GM18526 (cell line): ENCODE data around the gene SEPSECS.

Experiments
- POLR2A ChIP-seq: IDR thresholded peaks from 3 replicates; pipeline ENCODE4 v1.6.1; 2011; ENCODE audit not compliant: insufficient read length; ENCODE audit errors: extremely low read depth

Gene SEPSECS

DNA sequence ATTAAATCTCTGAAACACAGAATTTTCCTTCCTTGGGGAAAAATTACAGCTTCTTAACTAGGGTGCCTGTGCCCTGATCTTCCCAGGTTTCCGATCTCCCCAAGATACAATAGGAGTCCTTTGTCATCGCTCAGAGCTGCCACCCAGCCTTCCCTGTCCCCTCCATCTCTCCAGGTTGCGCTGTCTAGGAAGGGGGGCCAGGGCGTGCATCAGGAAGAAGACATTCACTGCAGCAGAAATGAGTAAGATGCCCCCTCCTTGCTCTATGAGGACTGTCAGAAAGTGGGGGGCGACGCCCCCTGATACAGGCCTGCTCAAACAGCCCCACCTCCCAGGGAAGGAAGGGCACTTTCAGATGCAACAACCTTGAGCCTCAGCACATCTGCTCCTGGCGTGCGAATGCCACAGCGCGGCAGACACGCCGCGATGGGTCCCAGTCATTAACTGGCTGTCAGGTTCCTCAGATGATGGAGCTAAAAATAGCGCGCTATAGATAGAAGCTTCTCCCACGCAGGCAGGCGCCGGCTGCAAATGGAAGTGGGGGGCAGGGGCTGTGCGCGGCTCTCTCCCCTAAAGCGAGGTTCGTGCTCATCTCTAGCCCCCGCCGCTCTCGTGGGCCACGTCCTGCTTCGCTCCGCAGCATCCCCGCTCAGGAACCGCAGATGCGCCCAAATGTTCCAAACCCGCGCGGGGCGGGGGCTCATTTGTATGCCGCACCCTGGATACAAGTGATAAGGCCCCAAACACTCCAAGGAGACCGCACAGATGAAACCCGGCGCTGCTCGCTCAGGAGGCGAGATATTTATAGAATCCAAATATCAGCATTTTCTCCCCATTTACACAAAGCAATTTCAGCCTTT lies 71.9 kb downstream of the SEPSECS start:
- TF ChIP-seq POLR2A: no peak

DNA sequence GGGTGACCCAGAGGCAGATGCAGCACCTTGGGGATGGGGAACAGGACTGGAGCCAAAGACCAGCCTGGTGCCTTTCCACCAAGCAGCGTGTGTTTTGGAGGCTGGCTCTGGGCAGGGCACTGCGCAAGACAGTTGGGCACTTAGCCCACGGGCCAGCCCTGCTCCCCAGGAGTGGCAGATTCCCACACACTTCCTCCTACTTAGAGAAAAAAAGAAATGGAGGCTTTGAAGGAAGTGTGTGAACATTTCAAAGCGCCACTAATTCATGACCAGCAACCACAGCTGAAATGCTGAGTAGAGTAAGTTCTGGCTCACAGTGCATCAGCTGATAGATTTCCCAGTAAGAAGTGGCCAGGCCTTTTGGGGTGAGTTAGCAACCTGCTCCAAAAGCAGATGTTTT lies 74.6 kb downstream of the SEPSECS start:
- TF ChIP-seq POLR2A: no peak

DNA sequence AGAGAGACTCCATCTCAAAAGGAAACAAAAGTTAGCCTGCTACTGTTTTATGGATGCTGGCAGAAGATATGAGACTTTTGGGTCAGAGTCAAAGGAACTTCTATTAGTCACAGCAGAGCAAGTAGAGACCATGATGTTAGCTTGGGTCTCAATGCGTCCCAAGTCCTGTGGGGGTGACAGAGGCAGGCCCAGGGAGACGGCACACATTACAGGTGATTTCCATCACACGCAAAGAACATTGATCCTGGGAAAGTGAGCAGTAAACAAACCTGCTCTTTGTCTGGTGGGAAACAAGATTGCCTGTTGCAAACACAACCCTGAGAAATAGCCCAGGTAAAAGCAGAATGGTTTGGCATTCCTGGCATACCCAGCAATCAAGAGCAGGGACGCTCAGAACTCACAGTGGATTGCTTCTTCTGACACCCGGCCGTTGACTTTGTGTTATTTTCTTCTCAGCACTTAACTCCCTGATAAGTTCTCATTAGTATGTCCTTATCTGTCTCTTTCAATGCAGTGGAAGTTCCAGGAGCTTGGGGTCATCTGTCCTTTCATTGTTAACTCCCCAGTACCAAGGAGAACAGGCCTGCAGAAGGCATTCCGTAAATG lies 78.3 kb downstream of the SEPSECS start:
- TF ChIP-seq POLR2A: no peak

DNA sequence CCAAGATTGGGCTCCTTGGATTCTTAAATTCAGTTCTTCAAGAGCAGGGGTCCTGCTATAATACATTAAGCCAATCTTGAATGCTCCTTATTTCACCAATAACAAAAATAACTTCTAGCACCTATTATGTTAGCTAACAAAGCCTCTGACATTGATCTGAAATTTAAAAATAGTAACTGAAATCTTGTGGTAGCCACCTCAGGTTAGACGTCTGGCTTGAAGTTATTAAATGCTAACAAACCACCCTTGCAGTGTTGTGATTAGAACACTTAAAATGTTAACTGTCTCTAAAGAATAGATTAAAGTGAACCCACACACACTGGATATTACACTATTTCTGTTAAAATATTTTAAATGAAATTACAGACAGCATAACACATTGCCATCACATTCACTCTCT lies 79.7 kb downstream of the SEPSECS start:
- TF ChIP-seq POLR2A: no peak

DNA sequence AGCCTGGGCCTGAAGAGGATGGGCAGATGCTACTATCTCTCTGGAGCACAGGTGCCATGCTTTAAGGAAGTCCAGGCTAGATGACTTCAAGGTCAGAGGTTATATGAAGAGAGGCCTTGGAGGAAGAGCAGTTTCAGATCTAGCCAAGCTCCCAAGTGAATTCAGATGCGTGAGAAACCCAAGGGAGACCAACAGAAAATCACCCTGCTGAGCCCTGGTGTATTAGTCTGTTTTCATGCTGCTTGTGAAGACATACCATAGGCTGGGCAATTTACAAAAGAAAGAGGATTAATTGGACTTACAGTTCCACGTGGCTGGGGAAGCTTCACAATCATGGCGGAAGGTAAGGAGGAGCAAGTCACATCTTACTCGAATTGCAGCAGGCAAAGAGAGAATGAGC lies 81.7 kb downstream of the SEPSECS start:
- TF ChIP-seq POLR2A: no peak

DNA sequence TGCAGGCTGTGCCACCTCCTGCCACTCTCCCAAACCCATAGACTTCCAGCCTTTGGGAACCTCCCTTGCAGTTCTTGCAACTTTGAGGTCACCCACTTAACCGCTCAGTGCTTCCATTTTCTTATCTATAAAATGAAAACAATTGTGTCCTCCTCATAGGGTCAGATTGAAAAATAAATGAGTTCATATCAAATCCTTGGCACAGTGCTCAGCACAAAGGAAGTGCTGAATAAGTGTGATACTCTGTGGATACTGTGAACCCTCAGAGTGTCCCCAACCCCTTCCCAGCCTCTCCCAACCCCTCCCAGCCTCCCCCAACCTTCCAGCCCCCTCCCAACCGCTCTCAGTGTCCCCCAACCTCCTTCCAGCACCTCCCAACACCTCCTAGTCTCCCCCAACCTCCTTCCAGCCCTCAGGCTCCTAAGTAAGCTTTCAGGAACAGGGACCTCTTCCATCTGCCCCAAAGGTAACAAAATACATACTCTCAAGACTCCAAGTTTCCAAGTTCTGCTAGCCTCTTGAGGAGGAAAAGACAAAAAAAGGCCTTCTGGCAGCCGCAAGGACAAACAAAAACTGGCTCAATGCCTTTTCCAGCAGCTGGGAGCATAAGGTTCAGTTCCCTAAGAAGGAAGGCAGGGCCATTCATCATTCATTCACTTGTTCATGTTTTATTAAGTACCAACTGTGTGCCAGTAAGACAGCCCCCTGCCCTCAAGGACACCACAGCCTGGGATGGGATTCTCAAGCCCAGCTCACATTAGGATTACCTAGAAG lies 83.4 kb downstream of the SEPSECS start:
- TF ChIP-seq POLR2A: no peak

DNA sequence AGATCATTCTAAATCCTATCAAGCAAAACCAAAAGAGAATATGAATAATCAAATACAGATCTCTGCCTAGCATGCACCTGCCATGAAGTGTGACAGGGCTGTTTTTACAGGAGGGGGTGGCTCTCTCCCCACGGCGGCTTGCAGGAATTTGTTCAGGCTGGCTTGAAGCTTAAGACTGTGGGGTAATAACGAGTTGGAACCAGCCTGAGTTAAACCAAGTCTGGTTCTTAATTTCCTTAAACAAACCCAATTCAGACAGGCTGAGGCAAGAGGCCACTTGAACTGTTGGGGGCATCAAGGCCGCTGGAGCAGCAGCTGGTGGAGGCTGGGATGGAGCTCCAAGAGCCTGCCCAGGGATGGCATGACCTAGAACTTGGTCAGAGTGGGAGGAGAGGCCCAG lies 84.4 kb downstream of the SEPSECS start:
- TF ChIP-seq POLR2A: no peak

DNA sequence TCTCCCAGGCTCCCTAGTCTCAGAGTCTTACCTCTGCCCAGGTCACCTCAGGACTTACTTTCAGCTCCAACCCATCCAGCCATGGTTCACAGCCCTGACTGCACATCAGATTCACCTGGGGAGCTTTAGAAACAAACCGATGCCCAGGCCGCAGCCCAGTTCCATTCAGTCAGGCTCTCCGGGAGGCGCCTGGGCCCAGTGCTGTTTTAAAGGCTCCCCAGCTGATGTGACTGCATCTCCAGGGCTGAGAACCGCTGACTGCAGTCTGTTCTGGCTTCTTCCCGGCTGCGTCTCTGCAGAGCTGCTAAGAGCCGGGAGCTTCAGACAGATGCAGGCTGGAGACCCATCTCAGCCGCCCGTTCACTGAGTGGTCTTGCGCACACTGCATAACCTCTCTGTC lies 85.1 kb downstream of the SEPSECS start:
- TF ChIP-seq POLR2A: no peak

DNA sequence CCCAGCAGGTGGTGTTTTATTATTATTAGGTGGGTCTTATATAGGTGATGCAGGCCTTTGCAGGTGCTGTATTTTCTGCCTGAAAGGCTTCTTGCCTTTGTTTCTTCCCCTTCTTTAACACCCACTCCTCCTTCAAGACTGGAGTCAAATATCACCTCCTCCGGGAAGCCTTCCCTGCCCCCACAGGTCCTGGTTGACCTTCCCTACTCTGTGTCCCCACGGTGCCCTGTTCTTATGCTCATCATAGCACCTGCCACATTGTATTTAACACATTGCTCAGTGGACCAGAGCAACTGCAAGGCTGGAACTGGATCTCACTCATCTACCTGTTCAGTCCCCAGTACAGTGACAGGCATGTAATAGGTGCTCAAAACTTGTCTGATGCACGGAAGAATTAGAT lies 89.7 kb downstream of the SEPSECS start:
- no peak for TF ChIP-seq POLR2A
